ENCODE results near the gene TMEM181.
"Not testable (repeated sequence)": the region's sequence is repeated elsewhere in the genome, so short reads cannot be mapped to it uniquely, and the experiment has no call there.

TMEM181 gene

DNA sequence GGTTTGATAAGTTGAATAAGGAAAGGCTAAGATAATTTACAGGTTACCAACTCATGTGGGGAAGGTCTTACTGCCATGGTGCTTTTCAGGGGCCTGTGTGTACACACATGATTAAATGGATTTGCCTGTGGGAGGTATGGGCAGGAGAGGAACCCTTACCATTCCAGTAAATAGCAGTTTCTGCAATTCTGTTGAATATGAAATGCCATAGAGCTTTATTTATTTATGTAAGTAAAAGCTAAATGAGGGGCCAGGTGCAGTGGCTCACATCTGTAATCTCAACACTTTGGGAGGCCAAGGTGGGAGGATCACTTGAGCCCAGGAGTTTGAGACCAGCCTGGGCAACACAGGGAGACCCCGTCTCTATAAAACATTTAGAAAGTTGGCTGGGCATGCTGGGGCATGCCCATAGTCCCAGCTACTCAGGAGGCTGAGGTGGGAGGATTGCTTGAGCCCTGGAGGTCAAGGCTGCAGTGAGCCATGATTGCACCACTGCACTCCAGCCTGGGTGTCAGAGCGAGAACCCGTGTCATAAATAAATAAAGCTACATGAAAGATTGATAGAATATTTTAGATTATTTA, 72.7 kb downstream of the TMEM181 start:
- not testable (repeated sequence) for H3K9ac ChIP-seq (ENCODE audit: low read depth, low read length); H3K4me1 ChIP-seq (ENCODE audit: insufficient read depth, low read length); H3K9me3 ChIP-seq (ENCODE audit: control insufficient read depth, insufficient read depth, low read length)
- peaks cover 18% of the 10 kb centered on the region for H3K36me3 ChIP-seq (ENCODE audit: insufficient read depth, low read length)

DNA sequence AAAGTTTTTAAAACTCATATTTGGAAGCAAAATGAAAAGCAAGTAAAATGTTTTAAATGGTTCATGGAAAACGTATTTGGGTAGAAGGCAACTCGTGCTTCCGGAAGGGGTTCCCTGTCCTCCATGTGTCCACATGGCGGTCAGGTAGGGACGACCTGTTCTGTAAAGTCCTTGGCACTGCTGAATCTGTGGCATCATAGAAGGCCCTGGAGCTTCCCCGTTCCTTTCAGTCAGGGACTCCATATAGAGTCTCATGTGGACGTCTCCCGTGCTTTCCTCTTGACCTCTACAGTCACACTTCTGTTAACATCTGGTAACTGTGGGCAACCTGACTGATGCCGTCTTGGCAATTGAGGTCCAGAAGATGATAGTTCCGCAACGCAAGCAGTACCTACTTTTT, 73.2 kb downstream of the TMEM181 start:
- peaks cover 6% of the 10 kb centered on the region for H3K4me1 ChIP-seq (ENCODE audit: insufficient read depth, low read length)
- H3K9ac ChIP-seq (ENCODE audit: low read depth, low read length): no peak overlapping the region
- H3K9me3 ChIP-seq (ENCODE audit: control insufficient read depth, insufficient read depth, low read length): no peaks in the 10 kb centered on the region
- peaks cover 18% of the 10 kb centered on the region for H3K36me3 ChIP-seq (ENCODE audit: insufficient read depth, low read length)

- Histone ChIP-seq H3K9ac (ENCODE audit: low read depth, low read length) (no peak overlapping the region), H3K4me1 (ENCODE audit: insufficient read depth, low read length) (no peaks in the 10 kb centered on the region; the same call in 1 of the 2 replicates), H3K9me3 (ENCODE audit: control insufficient read depth, insufficient read depth, low read length) (no peaks in the 10 kb centered on the region), H3K36me3 (ENCODE audit: insufficient read depth, low read length) (peaks cover 15% of the 10 kb centered on the region)
Measured at GRCh38 chr6:158634695-158635426, 75.0 kb downstream of the TMEM181 start.

DNA sequence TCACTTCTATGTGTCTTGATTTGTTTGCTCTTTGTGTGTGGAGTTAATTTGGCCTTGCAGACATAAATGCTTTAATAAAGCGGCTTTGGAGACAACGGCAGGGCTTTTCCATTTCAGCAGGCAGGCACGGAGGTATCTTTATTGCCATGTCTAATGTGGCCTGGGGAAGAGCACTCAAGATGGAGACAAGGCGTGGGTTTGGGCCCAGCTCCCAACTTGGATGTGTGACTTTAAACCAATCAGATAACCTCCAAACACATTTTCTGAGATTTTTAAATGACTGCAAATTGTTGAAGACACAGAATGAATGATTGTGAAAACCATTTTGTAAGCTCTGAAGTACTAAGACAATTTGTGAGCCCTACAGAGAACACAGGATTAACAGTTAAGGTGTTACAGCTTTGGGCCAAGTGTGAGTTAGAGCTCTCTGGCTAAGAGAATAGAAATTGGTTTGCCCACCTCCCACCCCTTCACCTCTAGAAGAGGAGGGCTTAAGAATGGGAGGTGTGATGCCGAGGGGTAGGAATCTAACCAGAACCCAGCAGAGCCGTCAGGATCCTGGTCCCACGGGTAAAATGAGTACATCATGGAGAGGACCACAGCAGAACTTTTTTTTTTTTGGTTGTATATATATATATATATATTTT, 75.7 kb downstream of the TMEM181 start:
- no peaks in the 10 kb centered on the region; the same call in 1 of the 2 replicates for H3K4me1 ChIP-seq (ENCODE audit: insufficient read depth, low read length)
- H3K9ac ChIP-seq (ENCODE audit: low read depth, low read length): no peak overlapping the region
- H3K9me3 ChIP-seq (ENCODE audit: control insufficient read depth, insufficient read depth, low read length): no peaks in the 10 kb centered on the region
- peaks cover 9% of the 10 kb centered on the region; the same call in 1 of the 2 replicates for H3K36me3 ChIP-seq (ENCODE audit: insufficient read depth, low read length)

DNA sequence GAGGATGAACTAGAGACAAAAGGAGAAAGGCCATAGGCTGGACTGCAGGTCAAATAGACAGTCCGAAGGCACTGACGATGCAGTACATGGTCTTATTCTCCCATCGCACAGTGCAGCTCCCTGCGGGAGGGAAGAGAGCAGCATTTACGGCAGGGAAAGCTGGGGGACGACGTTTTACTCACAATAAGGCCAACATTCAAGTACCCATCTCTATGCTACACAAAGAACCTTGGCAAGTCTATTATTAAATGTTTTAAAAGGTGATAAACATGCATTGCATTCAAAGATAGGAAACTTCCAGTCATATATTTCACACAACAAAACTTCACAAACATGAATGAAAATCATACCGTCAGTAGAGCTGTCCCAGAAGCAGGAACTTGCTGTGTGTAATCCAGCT, 76.9 kb downstream of the TMEM181 start:
- Histone ChIP-seq H3K9ac (ENCODE audit: low read depth, low read length) (no peak overlapping the region), H3K9me3 (ENCODE audit: control insufficient read depth, insufficient read depth, low read length) (no peaks in the 10 kb centered on the region), H3K4me1 (ENCODE audit: insufficient read depth, low read length) (no peaks in the 10 kb centered on the region), H3K36me3 (ENCODE audit: insufficient read depth, low read length) (peaks cover 6% of the 10 kb centered on the region; the same call in 1 of the 2 replicates)

DNA sequence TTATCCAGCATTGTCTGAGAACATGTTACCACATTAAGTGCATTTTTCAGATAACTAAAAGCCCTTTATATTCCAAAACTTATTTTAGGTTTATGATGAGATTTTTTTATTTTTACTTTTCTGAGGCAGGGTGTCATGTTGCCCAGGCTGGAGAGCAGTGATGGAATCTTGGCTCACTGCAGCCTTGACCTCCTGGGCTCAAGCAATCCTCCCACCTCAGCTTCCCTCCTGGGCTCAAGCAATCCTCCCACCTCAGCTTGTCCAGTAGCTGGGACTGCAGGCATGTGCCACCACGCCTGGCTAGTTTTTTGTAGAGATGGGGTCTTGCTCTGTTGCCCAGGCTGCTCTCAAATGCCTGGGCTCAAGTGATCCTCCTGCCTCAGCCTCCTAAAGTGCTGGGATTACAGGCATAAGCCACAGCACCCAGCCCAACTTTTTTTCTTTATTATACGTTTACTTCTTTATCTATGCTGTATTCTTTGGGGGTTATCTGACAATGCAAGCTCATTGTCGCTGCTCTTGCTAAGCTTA, 78.5 kb downstream of the TMEM181 start:
- Histone ChIP-seq H3K9ac (ENCODE audit: low read depth, low read length) (no peak overlapping the region), H3K36me3 (ENCODE audit: insufficient read depth, low read length) (peaks cover 3% of the 10 kb centered on the region), H3K9me3 (ENCODE audit: control insufficient read depth, insufficient read depth, low read length) (no peaks in the 10 kb centered on the region), H3K4me1 (ENCODE audit: insufficient read depth, low read length) (peaks cover 5% of the 10 kb centered on the region)

DNA sequence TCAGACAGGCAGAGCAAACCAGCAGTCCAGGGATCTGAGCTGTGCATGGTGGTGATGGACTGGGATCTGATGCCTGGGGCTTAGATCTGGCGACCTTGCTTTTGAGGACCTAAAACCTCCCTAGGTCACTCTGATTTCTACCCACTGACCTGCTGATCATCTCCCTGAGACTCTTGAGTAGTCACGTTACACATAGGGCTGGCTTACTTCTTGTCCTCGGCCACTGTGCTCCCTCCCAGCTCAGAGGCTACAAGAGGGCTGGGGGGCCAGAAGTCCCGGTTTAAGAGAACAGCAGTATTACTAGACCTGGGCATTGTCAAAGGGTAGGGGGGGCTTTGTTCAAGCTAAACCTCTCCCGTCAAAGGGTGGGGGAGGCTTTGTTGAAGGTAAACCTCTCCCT, 79.2 kb downstream of the TMEM181 start:
- Histone ChIP-seq H3K36me3 (ENCODE audit: insufficient read depth, low read length) (peaks cover 3% of the 10 kb centered on the region), H3K4me1 (ENCODE audit: insufficient read depth, low read length) (peaks cover 5% of the 10 kb centered on the region), H3K9me3 (ENCODE audit: control insufficient read depth, insufficient read depth, low read length) (no peaks in the 10 kb centered on the region), H3K9ac (ENCODE audit: low read depth, low read length) (no peak overlapping the region)

GRCh38 chr6:158640519-158640918, 80.6 kb downstream of the TMEM181 start:
- Histone ChIP-seq H3K36me3 (ENCODE audit: insufficient read depth, low read length) (no peaks in the 10 kb centered on the region; the same call in 1 of the 2 replicates), H3K9me3 (ENCODE audit: control insufficient read depth, insufficient read depth, low read length) (no peaks in the 10 kb centered on the region), H3K4me1 (ENCODE audit: insufficient read depth, low read length) (peaks cover 5% of the 10 kb centered on the region), H3K9ac (ENCODE audit: low read depth, low read length) (no peak overlapping the region)

GRCh38 chr6:158642097-158642601, 82.3 kb downstream of the TMEM181 start:
- no peaks in the 10 kb centered on the region for H3K9me3 ChIP-seq (ENCODE audit: control insufficient read depth, insufficient read depth, low read length)
- H3K4me1 ChIP-seq (ENCODE audit: insufficient read depth, low read length): peaks cover 5% of the 10 kb centered on the region
- no peaks in the 10 kb centered on the region; the same call in 1 of the 2 replicates for H3K36me3 ChIP-seq (ENCODE audit: insufficient read depth, low read length)
- H3K9ac ChIP-seq (ENCODE audit: low read depth, low read length): no peak overlapping the region

DNA sequence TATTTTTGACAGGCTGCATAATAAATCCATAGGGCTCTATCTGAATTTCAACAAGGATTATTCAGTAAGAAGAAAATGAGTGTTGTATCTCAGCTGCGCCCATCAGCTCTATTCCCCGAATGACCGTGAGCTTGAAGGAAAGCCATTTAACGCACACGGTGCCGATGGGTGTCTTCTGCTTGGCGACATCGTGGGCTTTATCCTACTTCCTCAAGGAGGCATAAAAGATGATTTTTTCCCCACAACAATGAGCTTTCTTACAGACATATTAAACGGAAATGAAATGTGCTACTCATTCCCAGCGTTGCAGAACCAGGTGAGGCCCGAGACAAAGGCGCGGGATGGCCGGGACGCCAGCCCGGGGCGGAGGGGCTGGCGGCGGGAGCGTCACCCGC, 83.9 kb downstream of the TMEM181 start:
- H3K9me3 ChIP-seq (ENCODE audit: control insufficient read depth, insufficient read depth, low read length): no peaks in the 10 kb centered on the region
- H3K36me3 ChIP-seq (ENCODE audit: insufficient read depth, low read length): no peaks in the 10 kb centered on the region; the same call in 1 of the 2 replicates
- H3K4me1 ChIP-seq (ENCODE audit: insufficient read depth, low read length): peaks cover 5% of the 10 kb centered on the region
- H3K9ac ChIP-seq (ENCODE audit: low read depth, low read length): peak overlapping the region; percentile 93

- Histone ChIP-seq H3K36me3 (ENCODE audit: insufficient read depth, low read length) (no peaks in the 10 kb centered on the region; the same call in 1 of the 2 replicates), H3K4me1 (ENCODE audit: insufficient read depth, low read length) (peaks cover 6% of the 10 kb centered on the region), H3K9me3 (ENCODE audit: control insufficient read depth, insufficient read depth, low read length) (no peaks in the 10 kb centered on the region), H3K9ac (ENCODE audit: low read depth, low read length) (peak within 1 kb of the TSS; percentile 93)
Measured at GRCh38 chr6:158644231-158645063, 84.6 kb downstream of the TMEM181 start, which contains the start of gene DYNLT1. Gene DYNLT1 (minus strand): TSS chr6:158644743. CDS start chr6:158644708, 35 bp downstream.

DNA sequence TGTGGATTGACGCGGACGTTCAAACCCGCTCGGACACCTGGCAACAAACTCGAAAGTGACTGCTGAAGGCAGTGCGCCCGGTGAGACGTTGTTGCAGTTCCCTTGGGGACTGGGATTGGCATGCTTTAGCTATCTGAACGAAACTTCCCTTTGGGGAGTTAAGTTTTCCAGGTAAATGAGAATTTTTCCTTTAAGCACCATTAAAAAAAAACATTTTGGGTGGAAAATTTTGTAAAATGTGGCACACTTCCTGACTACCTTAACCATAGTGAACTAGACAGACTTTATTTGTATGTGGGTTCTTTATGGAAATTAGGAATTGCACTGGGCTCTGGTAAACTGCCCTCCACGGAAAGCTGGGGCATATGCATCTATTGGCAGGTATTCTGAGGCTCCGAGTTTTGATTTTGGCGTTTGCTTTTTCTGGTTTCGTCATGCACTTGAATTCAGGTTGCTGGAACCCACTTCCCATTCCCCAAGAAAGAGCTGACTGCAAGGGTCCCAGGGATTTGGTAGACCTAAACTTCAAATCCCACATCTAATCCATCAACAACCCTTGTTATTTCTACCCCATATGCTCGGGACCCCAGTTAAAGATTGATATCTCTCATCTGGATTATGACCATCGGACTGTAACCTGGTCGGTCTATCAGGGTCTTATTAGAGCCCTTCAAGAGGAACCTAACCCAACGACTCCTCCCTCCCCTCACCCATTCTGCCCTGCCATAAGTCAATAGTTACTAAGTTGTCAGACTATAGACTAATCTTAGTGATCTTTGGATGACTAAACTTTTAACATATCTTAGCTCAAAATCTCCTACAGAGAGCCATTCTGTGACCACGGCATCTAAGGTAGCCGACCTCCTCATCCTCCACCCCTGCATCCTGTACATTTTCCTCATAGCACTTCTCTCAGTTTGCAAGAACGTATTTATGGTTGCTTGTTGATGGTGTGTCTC, 85.5 kb downstream of the TMEM181 start:
- peak overlapping the region; percentile 93 for H3K9ac ChIP-seq (ENCODE audit: low read depth, low read length)
- H3K4me1 ChIP-seq (ENCODE audit: insufficient read depth, low read length): peaks cover 13% of the 10 kb centered on the region

More for the DNA sequence above, 85.5 kb downstream of the TMEM181 start:
- no peaks in the 10 kb centered on the region; the same call in 1 of the 2 replicates for H3K36me3 ChIP-seq (ENCODE audit: insufficient read depth, low read length)
- H3K9me3 ChIP-seq (ENCODE audit: control insufficient read depth, insufficient read depth, low read length): no peaks in the 10 kb centered on the region

All from ES-I3 (cell line).